ENCODE results near the gene C14orf93.

The C14orf93 gene

DNA sequence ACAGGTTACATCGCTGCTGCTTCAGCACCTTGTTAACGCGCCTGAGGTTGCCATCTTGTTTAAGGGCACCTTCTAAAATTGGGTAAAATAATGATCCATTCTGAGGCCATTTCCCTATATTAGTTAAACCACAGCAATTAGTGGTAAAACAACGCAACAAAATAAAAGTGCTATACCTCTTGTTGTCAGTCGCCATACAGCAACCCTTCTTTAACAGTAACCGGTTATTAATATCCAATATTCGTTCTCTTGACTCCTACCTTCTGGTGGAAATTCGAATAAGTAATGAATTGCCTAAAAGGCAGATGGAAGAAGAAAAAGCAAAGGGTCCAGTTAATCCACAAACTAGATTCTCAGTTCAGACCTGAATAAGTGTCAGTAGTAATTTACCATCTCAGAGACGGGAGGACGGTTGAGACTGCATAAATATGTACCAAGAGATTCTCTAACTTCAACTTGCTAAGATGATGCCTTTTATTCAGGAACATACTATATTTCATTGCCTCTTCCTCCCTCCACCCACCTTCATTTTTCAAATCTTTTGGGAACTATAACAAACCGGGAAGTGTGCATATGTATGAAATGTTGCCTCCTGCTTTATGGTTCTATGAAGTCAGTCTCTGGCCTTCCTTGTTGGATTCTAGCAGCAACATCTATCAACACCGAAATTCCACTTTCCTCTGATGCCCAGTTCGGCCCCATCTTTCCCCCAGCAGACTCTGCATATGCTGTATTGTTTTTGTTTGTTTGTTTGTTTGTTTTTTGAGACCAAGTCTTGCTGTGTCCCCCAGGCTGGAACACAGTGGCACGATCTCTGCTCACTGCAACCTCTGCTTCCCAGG lies 25.6 kb upstream of the C14orf93 start:
- in situ Hi-C loops (cut with MboI; ENCODE audit: low sequenced_read_pairs, unreplicated experiment) = no loop called here
- TF ChIP-seq, protein P1, sequence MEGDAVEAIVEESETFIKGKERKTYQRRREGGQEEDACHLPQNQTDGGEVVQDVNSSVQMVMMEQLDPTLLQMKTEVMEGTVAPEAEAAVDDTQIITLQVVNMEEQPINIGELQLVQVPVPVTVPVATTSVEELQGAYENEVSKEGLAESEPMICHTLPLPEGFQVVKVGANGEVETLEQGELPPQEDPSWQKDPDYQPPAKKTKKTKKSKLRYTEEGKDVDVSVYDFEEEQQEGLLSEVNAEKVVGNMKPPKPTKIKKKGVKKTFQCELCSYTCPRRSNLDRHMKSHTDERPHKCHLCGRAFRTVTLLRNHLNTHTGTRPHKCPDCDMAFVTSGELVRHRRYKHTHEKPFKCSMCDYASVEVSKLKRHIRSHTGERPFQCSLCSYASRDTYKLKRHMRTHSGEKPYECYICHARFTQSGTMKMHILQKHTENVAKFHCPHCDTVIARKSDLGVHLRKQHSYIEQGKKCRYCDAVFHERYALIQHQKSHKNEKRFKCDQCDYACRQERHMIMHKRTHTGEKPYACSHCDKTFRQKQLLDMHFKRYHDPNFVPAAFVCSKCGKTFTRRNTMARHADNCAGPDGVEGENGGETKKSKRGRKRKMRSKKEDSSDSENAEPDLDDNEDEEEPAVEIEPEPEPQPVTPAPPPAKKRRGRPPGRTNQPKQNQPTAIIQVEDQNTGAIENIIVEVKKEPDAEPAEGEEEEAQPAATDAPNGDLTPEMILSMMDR (IDR thresholded peaks at IDR 0.05; ENCODE audit: borderline replicate concordance, control extremely low read depth, extremely low read depth, insufficient read depth, missing control alignments) = no peak
- no peak for DNase-seq (ENCODE audit: low spot score)

DNA sequence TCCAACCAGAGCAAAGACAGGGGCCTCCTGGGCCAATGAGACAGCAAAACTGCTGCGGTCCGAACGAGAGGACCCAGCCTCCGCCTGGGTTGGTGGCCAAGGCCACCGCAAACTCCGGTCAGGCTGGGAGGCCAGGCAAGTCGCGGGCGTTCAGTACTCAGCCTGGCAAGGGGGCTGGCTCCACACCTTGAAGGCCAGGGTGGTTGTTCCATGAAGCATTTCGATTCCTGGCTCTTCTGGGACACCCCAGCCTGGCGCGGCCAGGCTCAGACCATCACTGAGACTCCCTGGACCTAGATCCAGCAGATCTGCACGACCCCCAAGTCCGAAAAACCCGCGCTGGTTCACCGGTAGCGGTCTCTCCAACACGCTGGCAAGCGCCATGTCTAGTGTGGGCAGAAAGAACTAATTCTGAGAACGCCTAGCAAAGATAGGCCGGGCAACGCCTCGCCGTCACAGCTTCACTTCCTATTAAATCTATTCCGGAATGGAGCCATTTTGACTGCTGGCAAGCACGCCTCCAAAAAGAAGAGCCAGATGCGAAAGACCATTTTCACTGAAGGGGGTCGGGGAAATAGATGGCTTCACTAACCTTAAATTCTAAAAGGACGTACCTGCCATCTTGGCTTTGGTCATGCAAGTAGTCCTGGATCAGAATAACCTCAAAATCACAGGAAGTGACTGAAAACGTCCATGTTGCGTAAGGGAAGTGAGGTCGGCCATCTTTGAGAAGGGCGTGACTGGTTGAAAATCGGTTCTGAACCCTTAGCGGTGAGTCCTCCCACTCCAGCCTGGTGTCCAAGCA lies 24.8 kb upstream of the C14orf93 start, which contains the start of gene PSMB5:
PSMB5 (minus strand) TSS at position 403 of the 805 bp plus-strand sequence; CDS start at position 384, 19 bp downstream.
- TF ChIP-seq, protein P1 (IDR thresholded peaks at IDR 0.05; ENCODE audit: borderline replicate concordance, control extremely low read depth, extremely low read depth, insufficient read depth, missing control alignments) = no peak
- in situ Hi-C loops (cut with MboI; ENCODE audit: low sequenced_read_pairs, unreplicated experiment) = no loop called here
- DNase-seq (ENCODE audit: low spot score) = peak; percentile 91

DNA sequence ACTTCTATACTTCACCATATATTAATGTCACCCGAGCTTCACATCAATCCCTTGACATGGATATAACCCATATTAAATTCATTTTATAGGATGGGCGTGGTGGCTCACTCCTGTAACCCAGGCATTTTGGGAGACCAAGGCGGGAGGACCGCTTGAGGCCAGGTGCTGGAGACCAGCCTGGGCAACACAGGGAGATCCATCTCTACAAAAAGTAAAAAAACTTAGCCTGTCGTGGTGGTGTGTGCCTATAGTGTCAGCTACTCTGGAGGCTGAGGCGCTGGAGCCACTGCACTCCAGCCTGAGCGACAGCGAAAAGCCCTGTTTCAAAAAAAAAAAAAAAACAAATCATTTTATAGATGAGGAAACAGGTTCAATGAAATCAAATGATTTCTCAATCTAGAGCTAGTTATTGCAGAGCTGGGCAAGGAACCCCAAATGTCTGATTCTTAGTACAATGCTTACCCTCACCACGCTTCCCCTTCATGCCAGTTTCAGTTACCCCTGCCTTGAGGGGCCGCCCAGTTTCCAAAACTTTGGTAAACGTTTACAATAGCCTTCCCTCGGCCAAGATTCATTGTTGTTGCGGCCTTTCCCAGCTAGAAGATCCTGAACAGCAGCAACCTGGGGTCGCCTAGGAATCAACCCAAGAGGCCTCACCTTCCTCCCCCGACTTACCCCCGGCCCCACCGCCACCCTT lies 24.0 kb upstream of the C14orf93 start:
- TF ChIP-seq, protein P1 (IDR thresholded peaks at IDR 0.05; ENCODE audit: borderline replicate concordance, control extremely low read depth, extremely low read depth, insufficient read depth, missing control alignments) = no peak
- no peak for DNase-seq (ENCODE audit: low spot score)
- in situ Hi-C loops (cut with MboI; ENCODE audit: low sequenced_read_pairs, unreplicated experiment) = no loop called here

DNA sequence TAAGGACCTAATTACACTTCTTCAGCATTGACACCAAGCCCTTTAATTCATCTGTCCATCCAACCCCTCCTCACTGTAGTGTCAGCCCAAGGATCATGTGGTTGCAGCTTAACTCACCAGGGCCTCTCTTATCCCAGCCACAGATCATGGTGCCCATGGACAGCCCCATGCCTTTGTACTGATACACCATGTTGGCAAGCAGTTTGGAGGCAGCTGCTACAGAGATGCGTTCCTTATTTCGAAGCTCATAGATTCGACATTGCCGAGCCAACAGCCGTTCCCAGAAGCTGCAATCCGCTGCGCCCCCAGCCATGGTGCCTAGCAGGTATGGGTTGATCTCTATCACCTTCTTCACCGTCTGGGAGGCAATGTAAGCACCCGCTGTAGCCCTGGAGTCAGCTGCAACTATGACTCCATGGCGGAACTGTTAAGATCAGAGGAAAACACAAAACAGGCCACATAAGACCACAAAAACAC lies 23.3 kb upstream of the C14orf93 start:
- in situ Hi-C loops (cut with MboI; ENCODE audit: low sequenced_read_pairs, unreplicated experiment) = no loop called here
- DNase-seq (ENCODE audit: low spot score) = no peak
- TF ChIP-seq, protein P1 (IDR thresholded peaks at IDR 0.05; ENCODE audit: borderline replicate concordance, control extremely low read depth, extremely low read depth, insufficient read depth, missing control alignments) = no peak

DNA sequence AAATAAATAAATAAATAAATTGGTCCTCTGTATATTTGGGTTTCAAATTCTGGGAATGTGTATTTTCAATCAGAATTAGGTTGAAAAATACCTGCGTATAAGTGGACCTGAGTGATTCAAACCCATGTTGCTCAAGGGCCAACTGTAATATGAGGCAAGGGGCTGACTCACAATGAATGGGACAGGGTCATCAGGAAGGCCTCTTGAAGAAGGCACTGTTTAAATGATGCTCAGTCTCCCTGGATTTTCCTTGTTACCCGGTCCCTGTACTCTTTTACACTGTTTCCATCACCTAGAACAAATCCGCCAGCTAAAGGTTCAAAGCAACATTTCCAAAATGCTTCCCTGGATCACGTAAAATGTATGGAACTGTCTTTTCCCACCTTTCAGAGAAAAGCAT lies 21.0 kb upstream of the C14orf93 start:
- DNase-seq (ENCODE audit: low spot score) = no peak
- in situ Hi-C loops (cut with MboI; ENCODE audit: low sequenced_read_pairs, unreplicated experiment) = no loop called here
- TF ChIP-seq, protein P1 (IDR thresholded peaks at IDR 0.05; ENCODE audit: borderline replicate concordance, control extremely low read depth, extremely low read depth, insufficient read depth, missing control alignments) = no peak

DNA sequence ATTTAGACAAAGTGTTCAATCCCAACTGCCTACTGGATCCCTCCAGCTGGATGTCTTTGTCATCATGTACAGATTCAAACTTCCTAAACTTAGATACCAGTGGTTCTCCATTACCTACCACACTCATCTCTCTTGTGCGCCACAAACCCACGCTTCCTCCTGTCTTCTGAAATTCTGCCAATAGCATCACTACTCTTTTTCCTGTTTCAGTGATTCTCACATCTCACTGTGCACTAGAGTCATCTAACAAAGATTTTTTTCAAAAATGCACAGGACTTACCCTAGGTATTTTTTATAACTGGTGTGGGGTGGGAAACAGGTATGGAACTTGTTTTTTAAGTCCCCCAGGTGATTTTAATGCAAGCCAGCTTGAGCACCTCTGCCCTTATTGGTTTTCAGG lies 18.9 kb upstream of the C14orf93 start:
- TF ChIP-seq, protein P1 (IDR thresholded peaks at IDR 0.05; ENCODE audit: borderline replicate concordance, control extremely low read depth, extremely low read depth, insufficient read depth, missing control alignments) = no peak
- in situ Hi-C loops (cut with MboI; ENCODE audit: low sequenced_read_pairs, unreplicated experiment) = no loop called here
- no peak for DNase-seq (ENCODE audit: low spot score)
